ENCODE data around the gene OR56B1. TPM values are rescaled to one million over a fixed set of nuclear protein-coding genes. Genes with fewer than 3 reads are reported as not detected.
"Not testable (repeated sequence)": the region's sequence is repeated elsewhere in the genome, so short reads cannot be mapped to it uniquely, and the experiment has no call there.

Gene OR56B1
- polyA plus RNA-seq, 2 of the 4 experiments (the other 2 are of a cell fraction): not detected

DNA sequence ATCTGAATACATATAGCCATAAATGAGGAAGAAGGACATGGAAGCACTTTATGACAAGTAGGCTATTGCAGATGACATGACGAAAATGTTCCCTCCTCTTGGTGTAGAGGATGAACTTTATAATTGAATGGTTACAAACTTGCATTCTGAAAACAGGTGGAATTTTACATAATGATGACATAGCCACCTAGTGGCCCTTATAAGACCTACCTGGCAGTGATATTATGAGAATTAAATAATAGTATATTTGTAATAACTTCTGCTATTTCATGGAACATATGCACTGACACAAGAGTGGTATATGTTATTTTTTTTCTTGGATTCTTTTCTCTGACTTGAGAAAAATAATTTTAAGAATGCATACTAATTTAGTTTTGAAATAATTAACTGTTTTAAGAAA lies 23.7 kb upstream of the OR56B1 start:
- FAIRE-seq (no peak), DNase-seq (ENCODE audit: low read depth in 1 of 2, low spot score in 1 of 2) (peak; percentile 18 to 19), ATAC-seq (peak in 1 of 2 experiments; percentile 68; a peak in 4 of 6 replicates)
- no peak overlapping the region for H3K4me2 ChIP-seq
- WGBS (ENCODE audit: missing lambda C conversion rate): 11% methylated on average over 1 of the region's 1 CpG
- no peak overlapping the region for H3K27ac ChIP-seq
- no peaks in the 10 kb centered on the region for H3K4me1 ChIP-seq
- ChIA-PET POLR2A (no interaction called here), CTCF (interaction anchor here (0.8 to 3.6 kb wide), 8 partner anchors 11 to 113 kb away, joined by 3 to 17 read pairs (median 6); partner anchors contain the start of gene TRIM5)
- no peak overlapping the region for H3K4me3 ChIP-seq
- no peaks in the 10 kb centered on the region for H3K9me3 ChIP-seq
- TF ChIP-seq RARB (CRISPR knock-in tag; IDR thresholded peaks at IDR 0.05) (no peak), MAZ (IDR thresholded peaks at IDR 0.05; ENCODE audit: borderline replicate concordance, low read depth, low read length) (no peak), RAD21 (conservative IDR thresholded peaks at IDR 0.05 in 1 of 2, IDR thresholded peaks at IDR 0.05 in 1 of 2) (peak; percentile 68 to 70), SMC3 (IDR thresholded peaks at IDR 0.05) (peak; percentile 59; the same call in 2 of the 3 replicates)
- TF ChIP-seq, protein P1, sequence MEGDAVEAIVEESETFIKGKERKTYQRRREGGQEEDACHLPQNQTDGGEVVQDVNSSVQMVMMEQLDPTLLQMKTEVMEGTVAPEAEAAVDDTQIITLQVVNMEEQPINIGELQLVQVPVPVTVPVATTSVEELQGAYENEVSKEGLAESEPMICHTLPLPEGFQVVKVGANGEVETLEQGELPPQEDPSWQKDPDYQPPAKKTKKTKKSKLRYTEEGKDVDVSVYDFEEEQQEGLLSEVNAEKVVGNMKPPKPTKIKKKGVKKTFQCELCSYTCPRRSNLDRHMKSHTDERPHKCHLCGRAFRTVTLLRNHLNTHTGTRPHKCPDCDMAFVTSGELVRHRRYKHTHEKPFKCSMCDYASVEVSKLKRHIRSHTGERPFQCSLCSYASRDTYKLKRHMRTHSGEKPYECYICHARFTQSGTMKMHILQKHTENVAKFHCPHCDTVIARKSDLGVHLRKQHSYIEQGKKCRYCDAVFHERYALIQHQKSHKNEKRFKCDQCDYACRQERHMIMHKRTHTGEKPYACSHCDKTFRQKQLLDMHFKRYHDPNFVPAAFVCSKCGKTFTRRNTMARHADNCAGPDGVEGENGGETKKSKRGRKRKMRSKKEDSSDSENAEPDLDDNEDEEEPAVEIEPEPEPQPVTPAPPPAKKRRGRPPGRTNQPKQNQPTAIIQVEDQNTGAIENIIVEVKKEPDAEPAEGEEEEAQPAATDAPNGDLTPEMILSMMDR (IDR thresholded peaks at IDR 0.05): peak; percentile 58

DNA sequence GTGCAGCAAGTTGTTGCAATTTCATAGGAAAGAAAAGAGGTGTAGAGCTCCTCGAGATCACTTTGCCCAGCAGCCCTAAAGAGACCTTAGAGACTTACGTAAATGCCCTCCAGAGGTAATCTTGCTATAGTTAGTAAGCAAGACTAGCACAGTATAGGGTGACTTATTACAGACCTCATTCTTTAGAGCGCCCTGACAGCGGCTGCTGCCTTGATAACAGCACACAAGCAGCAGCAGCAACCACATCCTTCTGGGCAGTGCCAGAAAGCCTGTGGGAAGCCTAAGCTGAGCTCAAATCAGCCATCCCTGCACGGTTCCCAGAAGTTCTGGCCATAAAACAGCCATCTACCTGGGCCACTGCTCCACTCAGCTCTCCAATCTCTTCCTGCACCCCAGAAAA lies 22.6 kb upstream of the OR56B1 start:
- no peak for TF ChIP-seq JUN (IDR thresholded peaks at IDR 0.05)
- TF ChIP-seq, protein P2, sequence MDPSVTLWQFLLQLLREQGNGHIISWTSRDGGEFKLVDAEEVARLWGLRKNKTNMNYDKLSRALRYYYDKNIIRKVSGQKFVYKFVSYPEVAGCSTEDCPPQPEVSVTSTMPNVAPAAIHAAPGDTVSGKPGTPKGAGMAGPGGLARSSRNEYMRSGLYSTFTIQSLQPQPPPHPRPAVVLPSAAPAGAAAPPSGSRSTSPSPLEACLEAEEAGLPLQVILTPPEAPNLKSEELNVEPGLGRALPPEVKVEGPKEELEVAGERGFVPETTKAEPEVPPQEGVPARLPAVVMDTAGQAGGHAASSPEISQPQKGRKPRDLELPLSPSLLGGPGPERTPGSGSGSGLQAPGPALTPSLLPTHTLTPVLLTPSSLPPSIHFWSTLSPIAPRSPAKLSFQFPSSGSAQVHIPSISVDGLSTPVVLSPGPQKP (IDR thresholded peaks at IDR 0.05; ENCODE audit: low read depth, low read length): no peak
- TF ChIP-seq MAZ (IDR thresholded peaks at IDR 0.05; ENCODE audit: borderline replicate concordance, low read depth, low read length): no peak
- no peak for TF ChIP-seq CHD2 (IDR thresholded peaks at IDR 0.05; ENCODE audit: low read length, partially characterized antibody)
- TF ChIP-seq, protein P3, sequence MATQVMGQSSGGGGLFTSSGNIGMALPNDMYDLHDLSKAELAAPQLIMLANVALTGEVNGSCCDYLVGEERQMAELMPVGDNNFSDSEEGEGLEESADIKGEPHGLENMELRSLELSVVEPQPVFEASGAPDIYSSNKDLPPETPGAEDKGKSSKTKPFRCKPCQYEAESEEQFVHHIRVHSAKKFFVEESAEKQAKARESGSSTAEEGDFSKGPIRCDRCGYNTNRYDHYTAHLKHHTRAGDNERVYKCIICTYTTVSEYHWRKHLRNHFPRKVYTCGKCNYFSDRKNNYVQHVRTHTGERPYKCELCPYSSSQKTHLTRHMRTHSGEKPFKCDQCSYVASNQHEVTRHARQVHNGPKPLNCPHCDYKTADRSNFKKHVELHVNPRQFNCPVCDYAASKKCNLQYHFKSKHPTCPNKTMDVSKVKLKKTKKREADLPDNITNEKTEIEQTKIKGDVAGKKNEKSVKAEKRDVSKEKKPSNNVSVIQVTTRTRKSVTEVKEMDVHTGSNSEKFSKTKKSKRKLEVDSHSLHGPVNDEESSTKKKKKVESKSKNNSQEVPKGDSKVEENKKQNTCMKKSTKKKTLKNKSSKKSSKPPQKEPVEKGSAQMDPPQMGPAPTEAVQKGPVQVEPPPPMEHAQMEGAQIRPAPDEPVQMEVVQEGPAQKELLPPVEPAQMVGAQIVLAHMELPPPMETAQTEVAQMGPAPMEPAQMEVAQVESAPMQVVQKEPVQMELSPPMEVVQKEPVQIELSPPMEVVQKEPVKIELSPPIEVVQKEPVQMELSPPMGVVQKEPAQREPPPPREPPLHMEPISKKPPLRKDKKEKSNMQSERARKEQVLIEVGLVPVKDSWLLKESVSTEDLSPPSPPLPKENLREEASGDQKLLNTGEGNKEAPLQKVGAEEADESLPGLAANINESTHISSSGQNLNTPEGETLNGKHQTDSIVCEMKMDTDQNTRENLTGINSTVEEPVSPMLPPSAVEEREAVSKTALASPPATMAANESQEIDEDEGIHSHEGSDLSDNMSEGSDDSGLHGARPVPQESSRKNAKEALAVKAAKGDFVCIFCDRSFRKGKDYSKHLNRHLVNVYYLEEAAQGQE (IDR thresholded peaks at IDR 0.05): no peak
- TF ChIP-seq HEYL (CRISPR knock-in tag; IDR thresholded peaks at IDR 0.05): no peak
- no peak for TF ChIP-seq TP53 (CRISPR knock-in tag; IDR thresholded peaks at IDR 0.05)
- TF ChIP-seq, protein P4, sequence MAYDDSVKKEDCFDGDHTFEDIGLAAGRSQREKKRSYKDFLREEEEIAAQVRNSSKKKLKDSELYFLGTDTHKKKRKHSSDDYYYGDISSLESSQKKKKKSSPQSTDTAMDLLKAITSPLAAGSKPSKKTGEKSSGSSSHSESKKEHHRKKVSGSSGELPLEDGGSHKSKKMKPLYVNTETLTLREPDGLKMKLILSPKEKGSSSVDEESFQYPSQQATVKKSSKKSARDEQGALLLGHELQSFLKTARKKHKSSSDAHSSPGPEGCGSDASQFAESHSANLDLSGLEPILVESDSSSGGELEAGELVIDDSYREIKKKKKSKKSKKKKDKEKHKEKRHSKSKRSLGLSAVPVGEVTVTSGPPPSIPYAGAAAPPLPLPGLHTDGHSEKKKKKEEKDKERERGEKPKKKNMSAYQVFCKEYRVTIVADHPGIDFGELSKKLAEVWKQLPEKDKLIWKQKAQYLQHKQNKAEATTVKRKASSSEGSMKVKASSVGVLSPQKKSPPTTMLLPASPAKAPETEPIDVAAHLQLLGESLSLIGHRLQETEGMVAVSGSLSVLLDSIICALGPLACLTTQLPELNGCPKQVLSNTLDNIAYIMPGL (CRISPR knock-in tag; IDR thresholded peaks at IDR 0.05; ENCODE audit: borderline replicate concordance): no peak
- TF ChIP-seq NFE2L2 (conservative IDR thresholded peaks at IDR 0.05; ENCODE audit: low read length): no peak
- TF ChIP-seq HOXB13 (CRISPR knock-in tag; IDR thresholded peaks at IDR 0.05; ENCODE audit: low read depth): no peak
- no peak for TF ChIP-seq EP300 (IDR thresholded peaks at IDR 0.05)
- no peak for TF ChIP-seq SMC3 (IDR thresholded peaks at IDR 0.05)
- no peak for TF ChIP-seq CBX2 (IDR thresholded peaks at IDR 0.05; ENCODE audit: borderline replicate concordance, low read depth)
- TF ChIP-seq, protein P1 (IDR thresholded peaks at IDR 0.05): no peak
- TF ChIP-seq, protein P5, sequence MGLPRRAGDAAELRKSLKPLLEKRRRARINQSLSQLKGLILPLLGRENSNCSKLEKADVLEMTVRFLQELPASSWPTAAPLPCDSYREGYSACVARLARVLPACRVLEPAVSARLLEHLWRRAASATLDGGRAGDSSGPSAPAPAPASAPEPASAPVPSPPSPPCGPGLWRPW (IDR thresholded peaks at IDR 0.05): no peak
- TF ChIP-seq ZFP36 (IDR thresholded peaks at IDR 0.05; ENCODE audit: borderline replicate concordance, partially characterized antibody): no peak
- FAIRE-seq: no peak
- POLR2A ChIA-PET: no interaction called here
- H3K4me2 ChIP-seq: no peak overlapping the region
- no peaks in the 10 kb centered on the region for H3K9me3 ChIP-seq
- H3K4me1 ChIP-seq: no peaks in the 10 kb centered on the region
- ATAC-seq: peak in 1 of 2 experiments; percentile 34; a peak in 2 of 6 replicates
- 39% methylated on average over 5 of the region's 5 CpGs for WGBS (ENCODE audit: missing lambda C conversion rate)
- no peak overlapping the region for H3K27ac ChIP-seq
- CTCF ChIA-PET: interaction anchor here (0.8 to 3.6 kb wide), 7 partner anchors 10 to 238 kb away, joined by 3 to 17 read pairs (median 5); partner anchors contain the start of gene TRIM5
- H3K4me3 ChIP-seq: no peak overlapping the region
- DNase-seq (ENCODE audit: low read depth in 1 of 2, low spot score in 1 of 2): no peak

DNA sequence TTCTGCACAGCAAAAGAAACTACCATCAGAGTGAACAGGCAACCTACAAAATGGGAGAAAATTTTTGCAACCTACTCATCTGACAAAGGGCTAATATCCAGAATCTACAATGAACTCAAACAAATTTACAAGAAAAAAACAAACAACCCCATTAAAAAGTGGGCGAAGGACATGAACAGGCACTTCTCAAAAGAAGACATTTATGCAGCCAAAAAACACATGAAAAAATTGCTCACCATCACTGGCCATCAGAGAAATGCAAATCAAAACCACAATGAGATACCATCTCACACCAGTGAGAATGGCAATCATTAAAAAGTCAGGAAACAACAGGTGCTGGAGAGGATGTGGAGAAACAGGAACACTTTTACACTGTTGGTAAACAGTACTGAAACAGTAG lies 19.7 kb upstream of the OR56B1 start:
- WGBS (ENCODE audit: missing lambda C conversion rate): 53% methylated on average over 1 of the region's 1 CpG
- DNase-seq (ENCODE audit: low read depth in 1 of 2, low spot score in 1 of 2); H3K4me1 ChIP-seq; H3K9me3 ChIP-seq; H3K27ac ChIP-seq; H3K4me2 ChIP-seq; FAIRE-seq; H3K4me3 ChIP-seq; ATAC-seq; CTCF ChIA-PET; POLR2A ChIA-PET: not testable (repeated sequence)
